SHP77 (cell line): ENCODE measurements around the gene ZNF142.
A peak's percentile ranks its signal among the peaks of the same experiment; 100 is the strongest.

Source experiments
- DNase-seq, 2 experiments: peaks; one replicate each; lab custom pipeline; 2025; lab: John Stamatoyannopoulos, UW

Gene ZNF142, protein sequence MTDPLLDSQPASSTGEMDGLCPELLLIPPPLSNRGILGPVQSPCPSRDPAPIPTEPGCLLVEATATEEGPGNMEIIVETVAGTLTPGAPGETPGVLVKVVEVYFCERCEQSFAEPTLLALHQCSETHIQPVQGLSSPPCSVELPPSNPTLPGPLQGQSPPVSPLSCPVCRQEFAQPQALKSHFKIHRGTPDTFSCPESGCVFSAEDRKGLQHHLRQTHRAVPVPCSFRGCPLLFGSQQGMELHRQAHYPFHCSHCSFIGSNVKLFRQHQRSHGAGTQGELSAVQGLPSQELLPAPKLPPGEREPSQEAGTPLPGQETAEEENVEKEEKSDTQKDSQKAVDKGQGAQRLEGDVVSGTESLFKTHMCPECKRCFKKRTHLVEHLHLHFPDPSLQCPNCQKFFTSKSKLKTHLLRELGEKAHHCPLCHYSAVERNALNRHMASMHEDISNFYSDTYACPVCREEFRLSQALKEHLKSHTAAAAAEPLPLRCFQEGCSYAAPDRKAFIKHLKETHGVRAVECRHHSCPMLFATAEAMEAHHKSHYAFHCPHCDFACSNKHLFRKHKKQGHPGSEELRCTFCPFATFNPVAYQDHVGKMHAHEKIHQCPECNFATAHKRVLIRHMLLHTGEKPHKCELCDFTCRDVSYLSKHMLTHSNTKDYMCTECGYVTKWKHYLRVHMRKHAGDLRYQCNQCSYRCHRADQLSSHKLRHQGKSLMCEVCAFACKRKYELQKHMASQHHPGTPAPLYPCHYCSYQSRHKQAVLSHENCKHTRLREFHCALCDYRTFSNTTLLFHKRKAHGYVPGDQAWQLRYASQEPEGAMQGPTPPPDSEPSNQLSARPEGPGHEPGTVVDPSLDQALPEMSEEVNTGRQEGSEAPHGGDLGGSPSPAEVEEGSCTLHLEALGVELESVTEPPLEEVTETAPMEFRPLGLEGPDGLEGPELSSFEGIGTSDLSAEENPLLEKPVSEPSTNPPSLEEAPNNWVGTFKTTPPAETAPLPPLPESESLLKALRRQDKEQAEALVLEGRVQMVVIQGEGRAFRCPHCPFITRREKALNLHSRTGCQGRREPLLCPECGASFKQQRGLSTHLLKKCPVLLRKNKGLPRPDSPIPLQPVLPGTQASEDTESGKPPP (N-terminal part only)

DNA sequence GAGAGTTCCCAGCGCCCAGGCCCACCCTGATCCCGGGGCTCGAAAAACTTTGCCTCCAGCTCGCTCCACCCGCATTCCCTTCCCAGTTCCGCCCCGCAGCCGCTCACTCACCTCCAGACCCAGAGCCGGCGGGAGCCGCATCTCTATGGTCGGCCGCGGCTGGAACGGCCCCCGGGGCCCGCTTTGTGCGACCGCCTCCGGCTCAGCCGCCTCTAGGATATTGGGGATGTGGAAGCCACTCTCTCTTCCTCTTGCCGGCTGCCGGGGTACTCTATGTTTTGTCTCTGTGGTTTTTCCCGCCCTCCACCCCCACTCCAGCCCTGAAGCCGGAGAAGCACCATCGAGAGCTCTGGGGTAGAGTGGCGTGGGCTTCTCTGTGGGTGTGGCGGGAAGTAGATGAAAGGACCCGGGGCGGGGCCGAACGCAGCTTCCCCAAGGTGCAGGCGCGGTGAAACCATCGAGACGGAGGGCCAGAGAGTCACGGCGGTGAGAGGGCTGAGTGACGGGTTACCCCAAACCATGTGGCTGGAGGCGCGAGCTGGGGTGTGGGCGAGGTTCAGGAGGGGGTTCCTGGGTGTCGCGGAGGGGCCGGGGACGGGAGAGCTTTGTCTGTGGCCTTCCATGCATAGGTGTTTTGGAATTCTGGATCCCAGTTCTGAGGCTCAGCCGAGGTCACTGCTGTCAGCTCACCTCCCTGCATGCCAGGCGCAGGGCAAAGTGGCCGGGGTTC lies at the start of gene ZNF142, which contains the start of gene BCS1L:
Gene ZNF142, minus strand, starts transcription at position 366 of the 730 bp plus-strand sequence. CDS start 3,194 bp downstream, outside the sequence.
Gene BCS1L, plus strand, starts transcription at position 426 of the 730 bp plus-strand sequence. CDS start 1,305 bp downstream, outside the sequence.
- DNase-seq: peak; percentile 83 to 94

GRCh38 chr2:218708086-218708485 lies 48.7 kb upstream of the ZNF142 start:
- no peak for DNase-seq

- no peak for DNase-seq
Observed at GRCh38 chr2:218703341-218703740, 43.9 kb upstream of the ZNF142 start.

DNA sequence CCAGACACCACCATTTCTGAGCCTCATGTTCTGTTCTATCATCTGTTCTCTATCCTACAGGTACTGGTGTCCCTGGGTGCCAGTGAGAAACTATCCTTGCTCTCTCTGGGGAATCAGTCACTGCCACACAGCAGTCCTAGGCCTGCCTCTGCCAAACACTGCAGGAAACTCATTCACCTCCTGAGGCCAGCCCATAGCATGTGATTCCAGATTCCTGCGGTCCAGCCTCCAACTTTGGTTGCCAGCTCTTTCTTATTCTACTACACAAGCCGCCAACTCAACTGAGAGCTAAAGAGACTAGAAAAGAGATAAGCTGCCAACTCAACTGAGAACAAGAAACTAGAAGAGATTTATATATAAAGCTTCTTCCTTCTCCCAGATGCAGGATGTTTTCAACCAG lies 42.4 kb upstream of the ZNF142 start:
- DNase-seq: no peak

DNA sequence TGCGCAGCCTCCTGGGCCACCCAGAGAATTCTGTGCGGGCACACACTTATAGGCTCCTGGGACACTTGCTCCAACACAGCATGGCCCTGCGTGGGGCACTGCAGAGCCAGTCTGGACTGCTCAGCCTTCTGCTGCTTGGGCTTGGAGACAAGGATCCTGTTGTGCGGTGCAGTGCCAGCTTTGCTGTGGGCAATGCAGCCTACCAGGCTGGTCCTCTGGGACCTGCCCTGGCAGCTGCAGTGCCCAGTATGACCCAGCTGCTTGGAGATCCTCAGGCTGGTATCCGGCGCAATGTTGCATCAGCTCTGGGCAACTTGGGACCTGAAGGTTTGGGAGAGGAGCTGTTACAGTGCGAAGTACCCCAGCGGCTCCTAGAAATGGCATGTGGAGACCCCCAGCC lies 39.5 kb upstream of the ZNF142 start:
- DNase-seq: no peak

- no peak for DNase-seq
Observed at GRCh38 chr2:218694405-218695145, 35.2 kb upstream of the ZNF142 start.

DNA sequence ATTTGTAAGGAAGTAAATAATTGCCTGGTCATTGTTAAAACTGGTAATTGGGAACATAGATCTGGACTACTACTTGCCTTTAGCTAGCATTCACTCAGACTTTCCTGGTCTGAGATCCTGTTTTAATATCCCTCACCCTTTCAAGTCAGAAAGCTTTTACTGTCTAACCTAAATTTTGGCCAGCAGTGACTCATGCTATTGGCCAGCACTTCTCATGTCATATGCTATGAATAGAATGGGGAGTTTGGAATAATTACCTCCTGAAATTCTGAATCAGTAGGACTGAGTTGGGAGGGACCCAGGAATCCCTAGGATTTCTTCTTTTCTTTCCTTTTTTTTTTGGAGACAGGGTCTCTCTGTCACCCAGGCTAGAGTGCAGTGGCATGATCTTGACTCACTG lies 31.8 kb upstream of the ZNF142 start:
- no peak for DNase-seq

- peak; percentile 51 to 56 for DNase-seq
Observed at GRCh38 chr2:218687400-218688060, 28.1 kb upstream of the ZNF142 start.

DNA sequence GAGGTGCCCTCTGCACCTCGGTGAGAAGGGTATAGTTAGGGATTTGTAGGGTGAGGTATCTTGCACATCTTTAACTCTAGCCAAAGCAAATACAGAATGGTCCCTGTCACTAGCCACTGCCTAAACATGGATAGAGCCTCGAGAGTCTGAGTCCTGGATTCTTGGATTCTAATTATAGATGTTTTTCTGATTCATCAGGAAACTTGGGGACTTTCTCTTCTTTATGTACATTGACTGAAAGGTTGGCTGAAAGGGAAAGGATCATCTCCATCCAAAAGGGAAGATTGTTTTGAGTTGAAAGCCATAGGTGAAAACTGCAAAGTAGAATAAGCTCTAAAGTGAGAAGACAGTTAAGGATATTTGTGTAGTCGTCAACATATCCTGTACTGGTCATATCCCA lies 20.6 kb upstream of the ZNF142 start:
- no peak for DNase-seq

- DNase-seq: no peak
Observed at GRCh38 chr2:218679119-218679518, 19.7 kb upstream of the ZNF142 start.

GRCh38 chr2:218671654-218672566 lies 12.5 kb upstream of the ZNF142 start, which contains the start of the genes RNF25 and STK36:
TSS of gene RNF25 (minus strand) at chr2:218672002. CDS start at chr2:218671970, 32 bp downstream.
TSS of gene STK36 (plus strand) at chr2:218672086. CDS start at chr2:218672830, 744 bp downstream.
- peak; percentile 88 to 94 for DNase-seq

DNA sequence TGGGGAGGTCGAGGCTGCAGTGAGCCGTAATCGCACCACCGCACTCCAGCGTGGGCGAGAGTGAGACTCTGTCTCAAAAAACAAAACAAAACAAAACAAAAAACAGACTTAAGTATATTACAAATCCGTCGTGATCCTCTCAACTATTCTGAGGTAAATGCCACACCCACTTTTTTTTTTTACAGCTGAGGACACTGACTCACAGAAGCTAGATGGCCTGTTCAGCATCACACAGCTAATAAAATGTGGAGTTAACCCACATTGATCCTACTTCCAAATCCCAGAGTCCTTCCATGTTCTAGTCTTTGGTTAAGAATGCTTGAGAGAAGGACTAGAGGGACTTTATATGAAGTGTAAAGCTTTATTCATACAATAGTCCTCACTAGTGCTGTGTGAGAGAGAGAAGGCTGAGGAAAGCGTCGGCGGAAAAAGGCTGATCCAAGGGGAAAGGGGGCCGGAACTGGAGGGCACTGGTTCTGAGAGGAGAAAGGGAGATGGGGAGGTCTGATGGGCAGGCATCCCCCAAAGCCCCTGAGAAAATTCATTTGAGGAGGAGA lies 11.8 kb upstream of the ZNF142 start:
- DNase-seq: no peak

DNA sequence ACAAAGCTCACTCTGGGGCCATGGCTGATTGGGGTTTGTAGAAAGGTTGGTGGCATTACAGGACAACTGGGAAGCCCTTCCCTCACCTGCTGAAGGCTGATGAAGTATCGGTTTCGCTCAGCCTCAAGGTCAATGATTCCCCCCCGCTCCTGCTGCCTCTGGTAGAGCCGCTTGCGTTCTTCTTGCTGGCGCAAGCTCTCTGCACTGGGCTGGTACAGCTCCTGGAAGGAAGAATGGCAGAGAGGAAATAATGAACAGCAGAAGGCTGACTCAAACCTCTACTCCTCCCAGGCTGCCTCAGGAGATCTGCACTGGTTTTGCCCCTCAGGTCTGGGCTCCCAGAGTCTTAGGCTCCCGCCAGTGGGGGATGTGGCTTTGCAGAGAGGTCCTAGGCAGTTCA lies 5.2 kb upstream of the ZNF142 start:
- no peak for DNase-seq

- no peak for DNase-seq
Observed at GRCh38 chr2:218663901-218664300, 4.5 kb upstream of the ZNF142 start.

GRCh38 chr2:218662827-218663226 lies 3.4 kb upstream of the ZNF142 start:
- DNase-seq: no peak

DNA sequence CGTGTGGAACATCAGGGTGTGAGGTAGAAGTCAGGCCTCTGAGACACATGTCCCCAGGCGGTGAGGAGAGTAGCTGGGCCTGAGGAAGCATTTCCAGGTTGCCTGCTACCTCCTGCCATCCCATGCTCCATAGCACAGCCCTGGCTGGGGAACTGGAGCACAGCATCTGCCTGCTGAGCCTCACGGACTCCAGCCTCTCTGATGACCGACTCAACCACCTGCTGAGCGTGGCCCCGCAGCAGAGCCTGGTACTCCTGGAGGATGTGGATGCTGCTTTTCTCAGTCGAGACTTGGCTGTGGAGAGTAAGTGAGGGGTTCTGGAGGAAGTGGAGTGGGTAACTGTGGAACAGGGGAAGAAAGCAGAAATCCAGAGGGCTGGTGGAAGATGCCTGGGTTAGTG lies 3.0 kb upstream of the ZNF142 start:
- no peak for DNase-seq

GRCh38 chr2:218659988-218660358 lies 550 bp upstream of the ZNF142 start:
- no peak for DNase-seq

GRCh38 chr2:218658671-218659257 lies 659 bp downstream of the ZNF142 start:
- peak in 1 of 2 experiments; percentile 26 for DNase-seq
